Right forelimb (tissue), 1 donor: Measurements from ENCODE around the gene AIMP2.
"Not testable (repeated sequence)": the region's sequence is repeated elsewhere in the genome, so short reads cannot be mapped to it uniquely, and the experiment has no call there.

Experiments
- DNase-seq: peaks from one replicate; pipeline ENCODE4 v3.0.0-alpha.2; 2018

Gene AIMP2

DNA sequence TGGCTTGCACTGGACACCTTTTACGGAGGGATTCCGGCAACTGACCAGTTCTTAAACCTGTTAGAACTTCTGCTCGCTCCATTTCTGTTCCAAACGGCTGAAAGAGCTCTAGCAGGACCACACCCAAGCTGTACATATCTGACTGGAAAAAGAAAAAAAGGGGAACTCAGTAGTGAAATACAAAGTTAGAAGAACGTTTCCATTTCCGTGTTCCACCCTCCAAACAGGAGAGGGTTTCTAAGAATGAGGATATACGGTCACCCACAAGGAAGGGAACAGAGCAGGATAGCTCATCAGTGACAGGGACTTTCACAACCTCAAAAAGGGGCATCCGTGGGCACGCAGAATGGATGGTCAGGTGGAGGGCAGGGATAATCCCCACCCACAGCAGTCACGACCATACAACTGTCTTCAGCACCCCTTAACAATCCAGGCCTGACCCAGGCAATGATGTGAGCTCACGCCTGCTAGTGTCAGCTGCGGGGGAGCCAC is 17.8 kb downstream of the AIMP2 start:
- DNase-seq = no peak

DNA sequence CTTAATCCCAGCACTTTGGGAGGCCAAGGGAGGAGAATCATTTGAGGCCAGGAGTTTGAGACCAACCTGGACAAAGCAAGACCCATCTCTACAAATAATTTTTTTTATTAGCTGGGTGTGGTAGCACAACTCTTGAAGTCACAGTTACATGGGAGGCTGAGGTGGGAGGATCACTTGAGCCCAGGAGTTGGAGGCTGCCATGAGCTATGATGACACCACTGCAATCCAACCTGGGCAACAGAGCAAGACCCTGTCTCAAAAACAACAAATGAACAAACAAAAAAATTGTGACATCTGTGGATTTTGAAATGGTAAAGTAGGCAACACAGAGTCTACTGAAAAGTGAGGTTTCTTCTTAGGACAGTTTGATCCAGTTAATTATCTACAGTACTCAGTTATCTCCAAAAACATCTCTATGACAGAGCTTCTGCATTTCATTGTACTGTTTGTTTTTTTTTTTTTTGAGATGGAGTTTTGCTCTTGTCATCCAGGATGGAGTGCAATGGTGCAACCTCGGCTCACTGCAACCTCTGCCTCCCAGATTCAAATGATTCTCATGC is 18.8 kb downstream of the AIMP2 start:
- no peak for DNase-seq

DNA sequence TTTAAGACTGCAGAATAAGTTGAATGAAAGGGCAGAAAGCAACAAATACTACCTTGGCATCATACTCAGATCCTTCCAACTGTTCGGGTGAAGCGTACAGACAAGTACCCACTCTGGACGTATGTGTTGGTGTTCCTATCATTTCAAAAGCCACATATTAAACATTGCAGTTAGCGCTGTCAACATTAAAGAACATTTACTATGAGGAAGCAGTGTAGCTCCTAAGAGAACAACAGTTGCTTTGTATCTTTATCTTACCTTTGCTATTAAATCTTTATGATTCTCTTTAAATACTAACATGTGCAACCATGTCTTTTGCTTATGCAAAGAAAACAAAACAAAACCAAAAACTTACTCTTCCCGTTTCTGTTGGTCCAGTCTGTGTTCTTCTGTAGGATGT is 19.5 kb downstream of the AIMP2 start:
- DNase-seq = no peak

DNA sequence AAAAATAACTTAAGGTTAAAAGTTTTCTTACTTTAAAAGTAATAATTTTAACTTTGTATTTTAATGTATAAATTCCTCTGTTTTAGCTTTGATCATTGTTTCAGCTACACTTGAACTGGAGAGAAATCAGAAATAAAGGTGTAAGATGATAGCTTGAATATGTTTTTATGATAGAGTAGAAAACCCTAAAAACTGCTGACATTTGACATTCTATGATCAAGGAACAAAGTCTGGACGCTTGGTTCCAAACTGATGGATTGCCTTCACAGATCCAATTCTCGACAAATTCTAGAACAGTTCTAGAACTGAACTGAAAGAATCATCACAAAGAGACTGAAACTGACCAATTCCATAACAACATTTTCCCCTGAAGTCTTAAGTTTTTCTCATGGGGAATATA is 21.9 kb downstream of the AIMP2 start, which contains the start of gene ANKRD61:
Gene ANKRD61 (plus strand): TSS at position 389 of the 400 bp plus-strand sequence. CDS start 0 bp downstream, at position 389.
- no peak for DNase-seq

DNA sequence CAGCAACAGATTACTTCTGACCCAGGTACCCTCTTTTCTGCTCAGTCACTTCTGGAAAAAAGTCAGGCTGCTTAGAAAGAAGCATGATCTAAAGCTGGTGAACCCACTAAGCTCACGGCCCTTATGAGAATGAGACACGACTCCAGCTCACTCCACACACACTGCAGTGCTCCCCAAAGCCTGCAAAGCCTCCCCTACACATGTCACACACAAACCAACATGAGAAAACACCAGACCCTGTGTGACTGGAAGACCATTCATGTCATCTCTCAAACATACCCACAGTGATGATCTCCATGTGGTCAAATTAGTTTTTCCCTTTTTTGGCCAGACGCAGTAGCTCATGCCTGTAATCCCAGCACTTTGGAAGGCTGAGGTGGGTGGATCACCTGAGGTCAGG is 22.5 kb downstream of the AIMP2 start:
- no peak for DNase-seq

DNA sequence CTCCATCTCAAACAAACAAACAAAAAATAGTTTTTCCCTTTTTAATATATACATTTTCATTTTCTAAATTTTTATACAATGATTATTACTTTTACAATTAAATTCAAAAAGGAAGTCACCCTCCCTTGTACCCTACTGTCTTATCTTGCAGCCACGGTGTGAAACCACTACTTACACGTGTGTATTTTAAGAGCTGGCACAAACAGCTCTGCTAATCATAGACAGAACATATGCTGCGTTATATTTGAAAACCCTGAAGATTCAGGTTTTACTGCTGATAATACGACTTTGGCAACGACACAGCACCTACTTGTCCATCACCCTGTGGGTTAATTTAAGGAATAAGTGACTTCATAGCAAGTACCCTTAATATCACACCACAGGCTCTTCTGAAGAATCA is 23.1 kb downstream of the AIMP2 start:
- DNase-seq = no peak

DNA sequence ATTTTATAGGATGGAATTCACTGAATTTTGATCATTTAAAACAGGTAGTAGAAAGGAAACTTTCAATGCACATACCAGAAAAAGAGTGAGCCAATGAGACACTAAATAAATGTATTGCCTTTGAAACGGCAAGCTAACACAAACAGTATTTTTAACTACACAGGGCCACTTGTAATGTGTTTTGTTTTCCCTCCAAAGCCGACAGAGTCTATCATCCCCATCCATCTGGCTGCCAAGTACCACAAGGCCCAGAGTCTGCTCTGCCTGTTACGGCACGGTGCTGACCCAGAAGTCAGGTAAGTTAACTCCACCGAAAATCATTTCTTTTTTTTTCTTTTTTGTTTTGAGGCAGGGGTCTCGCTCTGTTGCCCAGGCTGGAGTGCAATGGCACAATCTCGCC is 23.6 kb downstream of the AIMP2 start:
- no peak for DNase-seq

DNA sequence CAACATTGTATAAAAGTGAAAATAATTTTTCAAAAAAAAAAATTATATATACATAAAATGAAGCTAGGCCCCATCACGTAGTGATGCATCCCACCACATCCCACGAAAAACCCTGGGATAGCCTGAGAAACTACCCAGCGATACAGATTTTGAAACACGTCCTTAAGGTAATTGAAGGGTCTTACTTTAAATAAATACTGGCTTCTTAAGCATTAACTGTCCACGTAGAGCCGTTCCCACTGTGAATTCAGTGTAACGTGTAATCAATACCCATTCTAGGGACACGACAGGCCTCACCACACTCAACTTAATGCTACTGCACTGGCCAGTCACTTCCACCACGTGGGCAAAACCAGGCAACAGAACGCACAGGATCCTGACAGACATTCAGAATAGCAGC is 26.1 kb downstream of the AIMP2 start:
- DNase-seq = no peak

DNA sequence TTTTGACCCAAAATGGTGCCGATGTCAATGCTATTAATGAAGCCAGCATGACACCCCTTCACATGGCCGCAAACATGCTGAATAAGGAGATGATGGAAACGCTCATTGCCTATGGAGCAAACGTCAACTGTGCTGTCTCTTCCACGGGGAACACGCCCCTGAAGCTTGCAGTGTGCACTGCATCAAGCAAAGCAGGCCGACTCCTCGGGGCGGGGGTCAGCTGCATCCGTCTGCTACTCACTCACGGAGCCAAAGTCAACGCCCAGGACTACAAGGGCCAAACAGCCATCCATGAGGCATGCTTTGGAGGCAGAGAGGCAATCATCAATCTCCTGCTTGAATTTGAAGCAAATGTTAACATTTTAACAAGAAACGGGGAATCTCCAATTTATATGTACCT is 26.6 kb downstream of the AIMP2 start:
- DNase-seq = no peak

DNA sequence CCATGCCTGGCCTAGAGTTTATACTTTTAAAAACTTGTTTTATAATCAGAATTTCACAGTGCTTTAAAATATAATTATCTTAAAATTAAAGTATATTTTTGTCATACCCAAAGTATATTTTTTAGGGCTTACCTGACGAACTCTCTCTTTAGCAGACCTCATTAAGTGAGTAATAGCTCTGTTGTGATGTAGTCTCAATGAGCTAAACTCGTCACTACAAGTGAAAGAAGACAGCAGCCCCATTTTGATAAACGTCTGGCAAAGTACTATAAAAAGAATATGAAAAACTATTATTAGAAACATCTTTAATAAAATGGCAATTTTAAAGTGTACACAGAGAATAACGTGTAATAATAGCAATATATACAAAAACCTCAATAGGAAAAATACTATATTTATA is 40.7 kb downstream of the AIMP2 start:
- no peak for DNase-seq

DNA sequence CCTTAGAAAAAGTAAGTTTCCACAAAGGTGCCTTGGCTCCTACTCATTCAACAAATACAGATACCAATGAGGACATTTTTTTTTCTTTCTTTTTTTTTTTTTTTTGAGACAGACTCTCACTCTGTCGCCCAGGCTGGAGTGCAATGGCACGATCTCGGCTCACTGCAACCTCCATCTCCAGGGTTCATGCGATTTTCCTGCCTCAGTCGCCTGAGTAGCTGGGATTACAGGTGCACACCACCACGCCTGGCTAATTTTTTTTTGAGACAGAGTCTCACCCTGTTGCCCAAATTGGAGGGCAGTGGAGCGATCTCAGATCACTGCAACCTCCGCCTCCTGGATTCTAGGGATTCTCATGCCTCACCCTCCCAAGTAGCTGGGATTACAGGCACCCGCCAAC is 42.1 kb downstream of the AIMP2 start:
- DNase-seq = not testable (repeated sequence)

DNA sequence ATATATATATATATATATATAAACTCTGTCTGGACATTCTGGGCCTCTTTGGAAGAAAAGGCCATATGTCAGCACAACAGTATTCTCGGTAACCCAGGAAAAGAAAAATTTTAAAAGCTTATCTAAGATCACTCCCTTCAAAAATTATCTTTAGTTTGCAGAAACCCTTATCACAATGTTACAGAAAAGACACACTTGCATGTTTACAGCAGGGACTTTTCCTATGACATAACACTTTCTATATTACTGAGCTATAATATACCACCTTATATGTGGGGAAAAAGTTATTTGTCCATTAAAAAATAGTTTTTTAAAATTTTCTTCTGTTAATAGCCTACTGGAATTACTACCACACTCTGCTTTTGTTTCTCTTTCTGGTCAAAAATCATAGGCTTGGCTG is 47.5 kb downstream of the AIMP2 start:
- DNase-seq = no peak

DNA sequence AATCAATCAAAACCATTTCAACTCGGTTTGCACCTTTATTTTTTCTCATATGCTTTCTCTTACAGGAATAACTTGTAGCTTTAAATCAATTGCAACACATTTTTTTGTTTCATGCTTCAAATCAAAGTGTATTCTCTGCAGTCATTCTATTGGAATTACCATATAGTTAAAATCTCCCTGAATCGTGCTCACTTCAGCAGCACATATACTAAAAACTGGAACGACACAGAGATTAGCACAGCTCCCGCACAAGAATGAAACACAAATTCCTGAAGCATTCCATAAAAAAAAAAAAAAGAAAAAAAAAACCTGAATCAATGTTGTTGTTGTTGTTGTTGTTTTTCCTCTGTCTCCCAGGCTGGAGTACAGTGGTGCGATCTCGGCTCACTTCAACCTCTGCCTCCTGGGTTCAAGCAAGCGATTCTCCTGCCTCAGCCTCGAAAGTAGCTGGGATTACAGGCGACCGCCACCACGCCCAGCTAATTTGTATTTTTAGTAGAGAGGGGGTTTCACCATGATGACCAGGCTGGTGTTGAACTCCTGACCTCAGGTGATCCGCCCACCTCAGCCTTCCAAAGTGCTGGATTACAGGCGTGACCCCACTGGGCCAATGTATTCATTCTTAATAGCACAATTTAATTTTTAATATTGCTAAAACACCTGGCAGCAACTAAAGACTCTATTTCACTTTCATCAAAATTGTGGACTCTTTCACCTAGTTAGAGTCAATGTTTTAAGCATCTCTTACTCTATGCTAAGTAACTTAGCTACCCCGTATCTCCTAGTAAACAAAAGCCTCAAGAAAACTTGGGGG is 48.5 kb downstream of the AIMP2 start:
- DNase-seq = no peak

DNA sequence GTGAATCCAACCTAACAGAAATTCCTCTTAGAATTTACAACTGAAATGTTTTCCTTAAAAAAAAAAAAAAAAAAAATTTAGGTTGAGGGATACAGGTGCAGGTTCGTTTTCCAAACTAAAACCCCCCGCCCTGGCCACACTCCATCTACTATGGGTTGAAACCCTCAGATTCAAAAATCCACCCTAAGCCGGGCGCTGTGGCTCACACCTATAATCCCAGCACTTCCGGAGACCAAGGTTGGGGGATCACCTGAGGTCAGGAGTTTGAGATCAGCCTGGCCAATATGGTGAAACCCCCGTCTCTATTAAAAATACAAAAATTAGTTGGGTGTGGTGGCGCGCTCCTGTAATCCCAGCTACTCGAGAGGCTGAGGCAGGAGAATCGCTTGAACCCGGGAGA is 50.9 kb downstream of the AIMP2 start:
- not testable (repeated sequence) for DNase-seq

DNA sequence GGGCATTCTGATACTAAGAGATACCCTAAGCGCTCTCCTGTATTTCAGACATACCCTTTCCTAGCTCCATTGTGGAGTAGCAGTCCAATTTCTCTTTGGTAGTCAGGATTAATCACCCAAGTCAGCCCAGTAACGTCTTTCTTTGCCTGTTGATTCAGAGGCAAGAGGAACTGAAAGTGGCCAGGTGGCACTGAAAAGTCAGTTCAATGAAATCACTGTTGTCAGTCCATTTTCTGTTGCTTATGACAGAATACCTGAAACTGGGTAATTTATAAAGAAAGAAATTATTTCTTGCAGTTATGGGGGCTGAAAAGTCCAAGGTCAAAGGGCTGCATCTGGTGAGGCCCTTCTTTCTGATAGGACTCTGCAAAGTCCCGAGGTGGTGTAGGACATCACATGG is 62.3 kb downstream of the AIMP2 start:
- DNase-seq = no peak
